PFSK-1 (cell line): ENCODE results near the gene DISP1.

Experiments
- FOXP2 ChIP-seq: optimal IDR thresholded peaks from 2 replicates; pipeline ENCODE3; 2011; ENCODE audit warnings: borderline replicate concordance, control low read depth, inconsistent platforms; ENCODE audit not compliant: insufficient read depth; ENCODE audit errors: extremely low read length, extremely low read depth
- POLR2AphosphoS5 ChIP-seq: IDR thresholded peaks from 2 replicates; pipeline ENCODE4 v1.6.1; 2012; ENCODE audit warnings: low read depth, mild to moderate bottlenecking, control low read depth, low read length, moderate library complexity
- REST ChIP-seq, 2 experiments: IDR thresholded peaks; 2 replicates each; pipeline versions ENCODE4 v1.6.1 to v1.8.0; 2011 to 2012; ENCODE audit warnings: low read depth in 2 of 2, low read length in 2 of 2, control low read depth in 1 of 2, inconsistent platforms in 1 of 2, mild to moderate bottlenecking in 1 of 2, moderate library complexity in 1 of 2; ENCODE audit not compliant: insufficient read depth in 1 of 2
- SIN3A ChIP-seq: IDR thresholded peaks from 2 replicates; pipeline ENCODE4 v1.6.1; 2012; ENCODE audit warnings: mild to moderate bottlenecking, low read length, moderate library complexity, borderline replicate concordance; ENCODE audit not compliant: insufficient read depth
- TAF1 ChIP-seq: IDR thresholded peaks from 2 replicates; pipeline ENCODE4 v1.6.1; 2012; ENCODE audit warnings: low read length, control low read depth, borderline replicate concordance; ENCODE audit not compliant: insufficient read depth

- TF ChIP-seq REST (IDR thresholded peaks at IDR 0.05; ENCODE audit: insufficient read depth in 1 of 2, low read depth in 2 of 2, low read length in 2 of 2) (no peak), POLR2AphosphoS5 (no peak), TAF1 (no peak), SIN3A (no peak), FOXP2 (no peak)
Measured at GRCh38 chr1:222844411-222844779, 29.6 kb downstream of the DISP1 start.
